GM12872 (cell line): ENCODE measurements around the gene EHMT1.

Experiments used
- TF ChIP-seq, protein P1 (sequence below): IDR thresholded peaks from 3 replicates; pipeline ENCODE4 v1.5.1; 2011; ENCODE audit warnings: low read depth, mild to moderate bottlenecking, low read length, moderate library complexity; ENCODE audit not compliant: insufficient read depth

EHMT1 gene

DNA sequence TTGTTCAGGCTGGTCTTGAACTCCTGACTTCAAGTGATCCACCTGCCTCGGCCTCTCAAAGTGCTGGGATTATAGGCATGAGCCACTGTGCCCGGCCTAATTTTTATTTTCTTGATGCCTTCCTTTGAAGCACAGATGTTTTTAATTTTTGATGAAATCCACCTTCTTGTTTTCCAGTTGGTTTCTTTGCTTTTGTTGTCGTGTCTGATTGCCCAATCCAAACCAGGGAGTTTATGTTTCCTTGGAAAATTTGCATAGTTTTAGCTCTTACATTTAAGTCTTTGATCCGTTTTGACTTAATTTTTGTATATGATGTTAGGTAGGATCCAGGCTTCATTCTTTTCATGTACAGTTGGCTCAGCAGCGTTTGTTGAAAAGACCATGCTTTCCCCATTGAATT is 15.2 kb downstream of the EHMT1 start:
- TF ChIP-seq, protein P1, sequence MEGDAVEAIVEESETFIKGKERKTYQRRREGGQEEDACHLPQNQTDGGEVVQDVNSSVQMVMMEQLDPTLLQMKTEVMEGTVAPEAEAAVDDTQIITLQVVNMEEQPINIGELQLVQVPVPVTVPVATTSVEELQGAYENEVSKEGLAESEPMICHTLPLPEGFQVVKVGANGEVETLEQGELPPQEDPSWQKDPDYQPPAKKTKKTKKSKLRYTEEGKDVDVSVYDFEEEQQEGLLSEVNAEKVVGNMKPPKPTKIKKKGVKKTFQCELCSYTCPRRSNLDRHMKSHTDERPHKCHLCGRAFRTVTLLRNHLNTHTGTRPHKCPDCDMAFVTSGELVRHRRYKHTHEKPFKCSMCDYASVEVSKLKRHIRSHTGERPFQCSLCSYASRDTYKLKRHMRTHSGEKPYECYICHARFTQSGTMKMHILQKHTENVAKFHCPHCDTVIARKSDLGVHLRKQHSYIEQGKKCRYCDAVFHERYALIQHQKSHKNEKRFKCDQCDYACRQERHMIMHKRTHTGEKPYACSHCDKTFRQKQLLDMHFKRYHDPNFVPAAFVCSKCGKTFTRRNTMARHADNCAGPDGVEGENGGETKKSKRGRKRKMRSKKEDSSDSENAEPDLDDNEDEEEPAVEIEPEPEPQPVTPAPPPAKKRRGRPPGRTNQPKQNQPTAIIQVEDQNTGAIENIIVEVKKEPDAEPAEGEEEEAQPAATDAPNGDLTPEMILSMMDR: no peak

DNA sequence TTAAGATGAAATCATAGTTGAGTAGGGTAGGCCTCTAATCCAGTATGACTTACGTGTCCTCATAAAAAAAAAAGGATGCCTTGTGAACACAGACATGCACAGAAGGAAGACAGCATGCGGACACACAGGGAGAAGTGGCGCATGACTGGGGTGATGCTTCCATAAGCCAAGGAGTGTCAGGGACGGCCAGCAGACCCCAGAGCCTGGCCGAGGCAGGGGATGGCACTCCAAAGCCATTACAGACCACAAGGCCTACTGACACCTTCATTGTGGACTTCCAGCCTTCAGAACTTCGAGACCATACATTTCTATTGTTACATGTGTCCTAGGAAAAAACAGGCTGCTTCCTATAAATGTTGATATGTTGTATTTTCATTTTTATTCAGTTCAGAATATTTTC is 19.9 kb downstream of the EHMT1 start:
- TF ChIP-seq, protein P1: no peak

DNA sequence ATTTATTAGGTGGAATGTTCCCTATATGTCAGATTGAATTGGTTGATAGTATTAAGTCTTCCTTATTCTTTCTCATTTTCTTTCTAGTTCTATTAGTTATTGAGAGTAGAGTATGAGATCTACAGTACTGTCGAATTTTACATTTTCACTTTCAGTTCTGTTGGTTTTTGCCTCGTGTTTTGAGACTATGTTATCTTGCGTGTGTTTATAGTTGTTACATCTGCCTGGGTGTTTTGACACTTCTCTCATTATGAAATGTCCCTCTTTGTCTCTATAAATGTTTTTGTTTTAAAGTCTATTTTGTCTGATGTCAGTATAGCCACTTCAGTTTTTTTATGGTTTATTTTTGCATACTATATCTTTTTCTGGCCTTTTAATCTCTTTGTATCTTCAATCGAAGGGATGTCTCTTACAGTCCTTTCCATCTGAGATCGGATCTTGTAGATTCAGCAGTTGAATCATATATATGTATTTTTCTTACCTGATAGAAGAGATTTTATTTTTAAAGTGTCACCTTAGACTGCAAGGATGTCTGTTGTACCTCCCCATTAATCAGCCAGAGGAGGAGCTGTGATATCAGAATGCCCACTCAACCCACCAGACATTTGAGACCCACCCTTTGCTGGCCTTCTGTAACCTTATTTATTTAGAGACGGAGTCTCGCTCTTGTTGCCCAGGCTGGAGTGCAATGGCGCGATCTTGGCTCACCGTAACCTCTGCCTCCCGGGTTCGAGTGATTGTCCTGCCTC is 20.7 kb downstream of the EHMT1 start:
- TF ChIP-seq, protein P1: no peak

DNA sequence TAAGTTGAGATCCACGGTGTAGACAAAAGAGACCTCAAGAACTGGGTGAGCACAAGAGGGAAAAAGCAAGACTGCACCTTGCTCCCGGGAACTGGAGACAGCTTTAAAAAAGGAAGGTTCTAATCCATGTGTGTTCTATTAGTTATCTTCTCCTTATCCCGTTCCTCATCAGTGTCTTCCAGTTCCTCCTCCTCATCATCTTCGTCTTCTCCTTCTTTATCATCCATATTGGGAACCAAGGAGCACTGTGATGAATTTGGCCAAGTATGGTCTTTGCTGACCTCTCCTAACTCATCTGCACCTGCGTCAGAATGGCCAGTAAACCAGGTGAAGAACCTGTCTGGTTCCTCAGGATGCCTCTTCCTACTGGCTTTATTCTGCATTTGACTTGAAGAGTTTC is 22.1 kb downstream of the EHMT1 start:
- TF ChIP-seq, protein P1: no peak

DNA sequence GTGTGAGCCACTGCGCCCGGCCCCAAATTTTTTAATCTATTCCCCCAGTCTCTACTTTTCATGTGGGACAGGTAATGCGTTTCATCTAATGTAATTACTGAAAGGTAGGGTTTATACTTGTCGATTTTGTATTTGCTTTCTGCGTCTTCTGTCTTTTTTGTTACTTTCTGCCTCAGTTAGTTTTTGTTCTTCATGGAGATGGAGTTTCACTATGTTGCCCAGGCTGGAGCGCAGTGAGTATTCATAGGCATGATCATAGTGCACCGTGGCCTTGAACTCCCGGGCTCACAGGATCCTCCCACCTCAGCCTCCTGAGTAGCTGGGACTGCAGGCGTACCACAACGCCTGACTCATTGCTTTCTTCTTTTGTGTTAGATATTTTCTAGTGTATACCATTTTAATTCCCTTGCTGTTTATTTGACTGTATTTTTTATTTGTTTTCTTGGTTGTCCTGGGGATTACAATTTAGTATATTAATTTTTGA is 23.4 kb downstream of the EHMT1 start:
- TF ChIP-seq, protein P1: no peak

DNA sequence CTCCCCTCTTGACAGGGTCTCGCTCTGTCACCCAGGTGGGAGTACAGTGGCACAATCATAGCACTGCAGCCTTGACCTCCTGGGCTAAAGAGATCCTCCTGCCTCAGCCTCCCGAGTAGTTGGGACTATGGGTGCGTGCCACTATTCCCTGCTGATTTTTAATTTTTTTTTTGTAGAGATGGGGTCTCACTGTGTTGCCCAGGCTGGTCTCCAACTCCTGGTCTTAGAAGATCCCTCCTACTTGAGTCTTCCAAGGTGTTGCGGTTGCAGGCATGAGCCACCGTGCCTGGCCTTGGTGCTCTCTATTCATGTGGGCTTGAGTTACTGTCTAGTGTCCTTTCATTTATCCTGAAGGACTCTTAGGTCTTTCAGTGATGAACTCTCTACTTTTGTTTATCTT is 24.1 kb downstream of the EHMT1 start:
- TF ChIP-seq, protein P1: no peak

DNA sequence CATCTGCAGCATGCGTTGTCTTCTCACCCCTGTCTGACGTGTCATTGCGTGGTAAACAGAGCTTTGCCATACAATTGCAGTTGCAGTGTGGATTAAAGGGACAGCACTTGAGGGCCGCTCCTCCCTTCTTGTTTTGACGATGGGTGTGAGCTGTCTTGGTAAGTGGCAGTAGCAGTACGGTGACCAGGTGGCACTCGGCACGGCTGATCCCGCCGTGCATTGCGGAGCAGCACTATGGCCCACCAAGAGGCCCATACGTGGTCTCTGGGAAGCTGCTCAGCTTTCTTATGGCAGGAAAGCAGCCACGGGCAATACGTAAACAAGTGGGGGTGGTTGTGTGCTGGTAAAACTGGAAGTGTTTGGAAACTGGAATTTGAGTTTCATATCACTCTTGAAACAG is 25.1 kb downstream of the EHMT1 start:
- TF ChIP-seq, protein P1: no peak
